IPS DF 6.9 (cell line): Measurements from ENCODE around the gene MYO3B.
"Not testable (repeated sequence)": the region's sequence is repeated elsewhere in the genome, so short reads cannot be mapped to it uniquely, and the experiment has no call there.

ENCODE experiments used
- DNase-seq: peaks from one replicate; pipeline ENCODE4 v3.0.0-alpha.2; 2013; ENCODE audit warnings: low read depth, low spot score
- H3K27ac ChIP-seq: one replicate; pipeline ENCODE4 v1.5.1; 2013; ENCODE audit warnings: low read length, control low read depth
- H3K27me3 ChIP-seq: 2 replicates; pipeline ENCODE4 v1.6.1; 2013; ENCODE audit warnings: mild to moderate bottlenecking, low read length; ENCODE audit not compliant: control insufficient read depth, insufficient read depth
- H3K36me3 ChIP-seq: 2 replicates; pipeline ENCODE4 v1.6.1; 2013; ENCODE audit warnings: low read length; ENCODE audit not compliant: control insufficient read depth, insufficient read depth
- H3K4me1 ChIP-seq: 2 replicates; pipeline ENCODE4 v1.6.1; 2013; ENCODE audit warnings: low read length; ENCODE audit not compliant: control insufficient read depth, insufficient read depth
- H3K4me3 ChIP-seq: 2 replicates; pipeline ENCODE4 v1.5.1; 2013; ENCODE audit warnings: mild to moderate bottlenecking, low read length
- H3K9me3 ChIP-seq: 2 replicates; pipeline ENCODE4 v1.6.1; 2013; ENCODE audit warnings: low read length, inconsistent platforms; ENCODE audit not compliant: control insufficient read depth, insufficient read depth
- WGBS: extraction: QIAGEN DNeasy Blood & Tissue Kit; methylation state at CpG from one replicate; pipeline ENCODE4 v1.1.7; 2013; ENCODE audit warnings: mixed read lengths, missing lambda C conversion rate; ENCODE audit not compliant: insufficient read length, insufficient coverage; 5-methylcytosine and 5-hydroxymethylcytosine counted together

MYO3B gene

GRCh38 chr2:170434396-170434795 lies 256.4 kb downstream of the MYO3B start:
- H3K27me3 ChIP-seq, H3K27ac ChIP-seq, H3K4me3 ChIP-seq, DNase-seq, H3K9me3 ChIP-seq, H3K36me3 ChIP-seq, H3K4me1 ChIP-seq: not testable (repeated sequence)
- no CpG with 5 or more reads among the region's 5 CpGs for WGBS

DNA sequence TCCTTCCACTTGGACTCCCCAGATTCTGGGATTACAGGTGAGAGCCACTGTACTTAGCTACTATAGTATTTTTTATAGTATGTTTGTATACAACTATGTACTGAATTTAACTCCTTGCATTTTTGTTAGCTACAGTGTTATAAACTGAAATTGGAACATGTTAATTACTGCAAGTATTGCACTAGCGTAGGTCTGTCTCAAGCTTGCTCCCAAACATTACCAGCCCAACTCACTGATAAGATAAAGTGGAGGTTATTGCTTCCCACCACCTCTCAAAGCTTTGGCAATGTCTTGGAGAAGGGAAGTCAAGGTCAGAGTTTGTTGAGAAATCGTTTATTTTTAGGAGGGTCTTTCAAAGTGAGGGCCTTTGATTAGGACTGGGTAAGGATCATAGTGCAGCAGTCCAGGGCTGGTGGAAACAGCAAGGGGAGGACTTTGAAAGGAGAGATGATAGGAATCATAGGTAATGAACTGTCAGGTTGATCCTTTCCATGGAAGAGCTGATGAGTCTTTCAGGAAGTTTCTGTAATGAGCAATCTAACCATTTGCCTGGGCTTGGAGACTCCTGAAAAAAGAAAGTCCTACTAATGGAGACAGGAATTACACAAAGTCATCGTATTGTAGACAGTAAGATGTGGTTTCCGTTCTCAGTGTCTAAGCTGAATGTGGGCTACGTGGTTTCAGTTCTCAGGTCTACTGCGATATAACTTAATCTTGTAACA lies 257.1 kb downstream of the MYO3B start:
- H3K9me3 ChIP-seq = no peaks in the 10 kb centered on the region
- H3K27me3 ChIP-seq = peaks cover 2% of the 10 kb centered on the region; the same call in 1 of the 2 replicates
- no peak overlapping the region for H3K4me3 ChIP-seq
- no peak for DNase-seq
- H3K27ac ChIP-seq = no peak overlapping the region
- no CpG with 5 or more reads among the region's 6 CpGs for WGBS
- H3K4me1 ChIP-seq = peaks cover 2% of the 10 kb centered on the region
- no peaks in the 10 kb centered on the region for H3K36me3 ChIP-seq

DNA sequence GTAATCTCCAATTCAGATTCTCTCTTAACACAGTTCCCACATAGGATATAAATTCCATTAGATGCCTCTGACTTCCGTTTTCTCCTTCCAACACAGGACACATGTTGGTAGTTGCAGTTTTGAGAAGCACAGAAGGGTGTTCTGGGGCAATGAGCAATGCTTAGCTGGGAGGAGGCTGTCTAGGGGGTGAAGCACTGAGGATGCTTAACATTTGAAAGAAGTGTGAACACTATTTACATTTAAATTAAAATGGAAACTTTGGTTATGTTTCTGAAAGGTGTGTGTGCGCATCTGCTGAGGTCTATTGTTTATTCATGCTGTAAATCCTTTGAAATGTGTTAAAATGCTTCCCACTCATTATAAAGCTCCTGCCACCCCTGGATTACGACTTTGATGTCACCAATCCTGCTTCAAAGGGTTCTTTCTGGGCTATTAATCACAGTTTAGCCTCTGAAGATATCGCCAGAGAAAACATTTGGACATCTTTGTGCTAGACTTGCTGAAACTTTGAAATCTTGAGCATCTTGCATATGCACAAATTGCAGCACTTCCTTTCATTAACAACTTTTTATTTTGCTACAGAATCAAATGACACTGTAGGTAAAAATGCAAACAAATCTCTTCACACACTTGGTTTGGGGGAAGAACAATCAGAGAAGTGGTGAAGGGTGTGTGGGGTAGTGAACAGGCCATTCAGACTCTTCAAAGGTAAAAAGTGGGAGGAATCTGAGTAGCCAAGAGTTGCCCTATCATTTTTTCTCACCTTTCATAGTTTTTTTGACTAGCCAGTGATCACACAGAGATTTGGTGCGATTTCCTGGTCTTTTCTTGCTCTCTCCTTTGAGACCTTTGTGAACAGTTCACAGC lies 258.4 kb downstream of the MYO3B start:
- WGBS = no CpG with 5 or more reads among the region's 5 CpGs
- Histone ChIP-seq H3K4me1 (peaks cover 2% of the 10 kb centered on the region), H3K27me3 (peaks cover 2% of the 10 kb centered on the region; the same call in 1 of the 2 replicates), H3K4me3 (no peak overlapping the region), H3K9me3 (no peaks in the 10 kb centered on the region), H3K36me3 (no peaks in the 10 kb centered on the region), H3K27ac (no peak overlapping the region)
- DNase-seq = peak; percentile 11

GRCh38 chr2:170446078-170446477 lies 268.1 kb downstream of the MYO3B start:
- no peak for DNase-seq
- H3K9me3 ChIP-seq = no peaks in the 10 kb centered on the region
- H3K27me3 ChIP-seq = no peaks in the 10 kb centered on the region
- no CpG with 5 or more reads among the region's 3 CpGs for WGBS
- no peak overlapping the region for H3K27ac ChIP-seq
- H3K4me3 ChIP-seq = no peak overlapping the region
- H3K4me1 ChIP-seq = no peaks in the 10 kb centered on the region
- no peaks in the 10 kb centered on the region for H3K36me3 ChIP-seq

GRCh38 chr2:170449034-170449433 lies 271.1 kb downstream of the MYO3B start:
- WGBS = no CpG with 5 or more reads among the region's 1 CpG
- Histone ChIP-seq H3K9me3 (peaks cover 2% of the 10 kb centered on the region; the same call in 1 of the 2 replicates), H3K27me3 (no peaks in the 10 kb centered on the region), H3K27ac (no peak overlapping the region), H3K4me1 (no peaks in the 10 kb centered on the region), H3K4me3 (no peak overlapping the region), H3K36me3 (no peaks in the 10 kb centered on the region)
- DNase-seq = no peak

DNA sequence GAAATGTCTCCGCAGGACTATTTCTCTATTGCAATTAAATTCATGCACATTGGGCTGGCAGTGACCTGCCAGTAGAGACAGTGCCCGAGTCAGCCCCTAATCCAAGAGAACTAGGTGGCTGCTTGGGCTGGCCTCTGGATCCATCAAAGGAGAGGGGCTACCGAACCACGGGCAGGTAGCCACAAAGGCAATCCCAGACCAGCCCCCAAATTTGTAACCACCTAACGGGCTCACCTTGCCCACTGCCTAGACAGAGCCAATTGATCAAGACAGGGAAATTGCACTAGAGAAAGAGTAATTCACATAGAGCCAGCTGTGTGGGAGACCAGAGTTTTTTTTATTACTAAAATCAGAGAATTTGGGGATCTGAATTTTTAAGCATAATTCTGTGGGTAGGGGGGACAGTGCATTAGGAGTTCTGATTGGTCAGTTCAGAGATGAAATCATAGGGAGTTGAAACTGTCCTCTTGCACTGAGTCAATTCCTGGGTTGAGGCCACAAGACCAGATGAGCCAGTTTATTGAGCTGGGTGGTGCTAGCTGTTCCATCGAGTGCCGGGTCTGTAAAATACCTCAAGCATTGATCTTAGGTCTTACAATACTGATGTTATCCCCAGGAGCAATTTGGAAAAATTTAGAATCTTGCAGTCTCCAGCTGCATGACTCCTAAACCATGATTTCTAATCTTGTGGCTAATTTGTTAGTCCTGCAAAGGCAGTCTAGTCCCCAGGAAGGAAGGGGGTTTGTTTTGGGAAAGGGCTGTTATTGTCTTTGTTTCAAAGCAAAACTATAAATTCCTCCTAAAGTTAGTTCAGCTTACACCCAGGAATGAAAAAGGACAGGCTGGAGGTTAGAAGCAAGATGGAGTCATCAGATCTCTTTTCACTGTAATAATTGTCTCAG lies 276.8 kb downstream of the MYO3B start:
- WGBS = no CpG with 5 or more reads among the region's 7 CpGs
- no peak overlapping the region for H3K4me3 ChIP-seq
- no peak for DNase-seq

DNA sequence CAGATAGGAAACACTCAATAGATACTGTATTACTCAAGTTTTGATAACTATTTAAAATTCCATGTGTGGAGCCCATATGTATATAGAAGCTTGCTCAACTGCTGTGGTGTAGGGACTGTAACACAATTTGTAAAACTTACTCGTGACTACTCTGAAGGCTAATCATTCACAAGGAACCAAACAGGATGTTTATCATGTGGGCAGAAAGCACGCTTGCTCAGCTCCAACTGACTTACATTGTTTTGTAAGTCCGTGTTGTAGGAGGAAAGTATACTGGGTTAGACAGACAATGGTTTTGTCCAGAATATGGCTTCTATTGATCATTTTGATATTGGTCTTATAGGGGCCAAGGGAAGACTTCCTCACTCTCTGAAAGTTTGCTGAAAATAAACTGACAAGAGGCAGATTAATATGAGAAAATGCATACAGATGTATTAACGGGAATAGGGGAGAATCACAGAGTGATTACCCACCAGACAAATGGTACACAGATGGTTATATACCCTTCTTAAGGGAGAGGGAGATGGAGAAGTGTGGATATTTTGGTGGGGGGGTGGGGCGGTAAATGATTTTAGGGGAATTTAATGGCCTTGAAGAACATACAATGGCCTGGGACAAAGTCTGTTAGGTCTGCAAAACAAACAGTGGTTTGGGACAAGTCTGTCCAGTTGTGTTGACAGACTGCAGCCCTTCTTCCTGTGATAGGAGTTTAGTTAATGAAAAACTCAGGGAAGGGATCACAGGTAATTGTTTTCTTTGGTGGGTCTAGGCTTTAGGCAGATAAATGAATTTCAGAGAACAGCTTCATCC lies 277.9 kb downstream of the MYO3B start:
- Histone ChIP-seq H3K36me3 (no peaks in the 10 kb centered on the region), H3K4me1 (no peaks in the 10 kb centered on the region), H3K27ac (no peak overlapping the region), H3K9me3 (peaks cover 3% of the 10 kb centered on the region; the same call in 1 of the 2 replicates), H3K27me3 (no peaks in the 10 kb centered on the region), H3K4me3 (no peak overlapping the region)
- no peak for DNase-seq
- 100% methylated on average over 1 of the region's 5 CpGs for WGBS

More for the DNA sequence above, 276.8 kb downstream of the MYO3B start:
- Histone ChIP-seq H3K36me3 (no peaks in the 10 kb centered on the region), H3K27me3 (no peaks in the 10 kb centered on the region), H3K9me3 (peaks cover 2% of the 10 kb centered on the region; the same call in 1 of the 2 replicates), H3K4me1 (no peaks in the 10 kb centered on the region), H3K27ac (no peak overlapping the region)

DNA sequence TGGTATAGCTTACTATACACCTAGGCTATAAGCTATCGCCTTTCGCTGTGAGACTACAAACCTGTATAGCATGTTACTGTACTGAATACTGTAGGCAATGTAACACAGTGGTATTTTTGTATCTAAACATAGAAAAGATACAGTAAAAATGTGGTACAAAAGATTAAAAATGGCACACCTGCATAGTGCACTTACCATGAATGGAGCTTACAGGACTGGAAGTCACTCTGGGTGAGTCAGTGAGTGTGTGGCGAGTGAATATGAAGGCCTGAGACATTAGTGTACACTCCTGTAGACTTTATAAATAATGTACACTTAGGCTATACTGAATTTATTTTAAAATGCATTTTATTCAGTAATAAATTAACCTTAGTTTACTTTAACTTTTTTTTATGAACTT lies 279.0 kb downstream of the MYO3B start:
- no peaks in the 10 kb centered on the region for H3K36me3 ChIP-seq
- no peak for DNase-seq
- no peaks in the 10 kb centered on the region for H3K27me3 ChIP-seq
- no peaks in the 10 kb centered on the region for H3K4me1 ChIP-seq
- H3K4me3 ChIP-seq = no peak overlapping the region
- peaks cover 2% of the 10 kb centered on the region; the same call in 1 of the 2 replicates for H3K9me3 ChIP-seq
- no CpG with 5 or more reads among the region's 3 CpGs for WGBS
- H3K27ac ChIP-seq = no peak overlapping the region

GRCh38 chr2:170457742-170458141 lies 279.8 kb downstream of the MYO3B start:
- DNase-seq = no peak

More at GRCh38 chr2:170457742-170458141, 279.8 kb downstream of the MYO3B start:
- H3K27me3 ChIP-seq = no peaks in the 10 kb centered on the region
- H3K4me1 ChIP-seq = 0 out of 2 replicates have a peak, but pooled peaks cover 2% of the 10 kb centered on the region
- no peak overlapping the region for H3K27ac ChIP-seq
- no peaks in the 10 kb centered on the region for H3K36me3 ChIP-seq
- H3K4me3 ChIP-seq = no peak overlapping the region
- H3K9me3 ChIP-seq = 0 out of 2 replicates have a peak, but pooled peaks cover 1% of the 10 kb centered on the region
- WGBS = no CpG with 5 or more reads among the region's 9 CpGs
